GM13976 (cell line): Measurements from ENCODE around the gene CAPZB.

ENCODE experiments used
- DNase-seq: peaks from one replicate; pipeline ENCODE4 v3.0.0; 2012; ENCODE audit warnings: low spot score
- CTCF ChIP-seq: IDR thresholded peaks from 2 replicates; pipeline ENCODE4 v1.5.1; 2012; ENCODE audit warnings: borderline replicate concordance, mild to moderate bottlenecking; ENCODE audit not compliant: insufficient read depth; ENCODE audit errors: extremely low read depth, missing control alignments, control extremely low read depth
- in situ Hi-C: fragments of 300-500 bp; cut with MboI; formaldehyde crosslinking; loops from one replicate; pipeline ENCODE4 v1.12.0; 2022; ENCODE audit warnings: low sequenced_read_pairs, mixed read lengths, inconsistent platforms; ENCODE audit not compliant: unreplicated experiment

The CAPZB gene

DNA sequence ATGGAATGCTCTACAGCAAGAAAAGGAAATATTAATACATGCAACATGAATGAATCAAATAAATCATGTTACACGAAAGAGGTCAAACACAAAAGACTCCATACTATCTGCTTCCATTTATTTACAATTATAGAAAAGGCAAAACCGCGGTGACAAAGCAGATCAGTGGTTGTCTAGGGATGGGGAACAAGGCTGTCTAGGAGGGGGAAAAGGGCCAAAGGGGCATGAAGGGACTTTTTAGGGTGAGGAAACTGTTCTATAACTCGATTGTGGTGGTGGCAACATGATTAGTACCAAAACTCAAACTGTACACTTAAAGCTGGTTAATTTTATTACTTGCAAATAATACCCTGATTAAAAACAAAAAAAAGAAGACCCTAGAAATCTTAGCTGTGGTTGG is 20.6 kb downstream of the CAPZB start:
- in situ Hi-C loops = no loop called here
- DNase-seq = no peak
- no peak for TF ChIP-seq CTCF

GRCh38 chr1:19463504-19463803 is 21.9 kb downstream of the CAPZB start:
- TF ChIP-seq CTCF = no peak
- in situ Hi-C loops = no loop called here
- DNase-seq = no peak

DNA sequence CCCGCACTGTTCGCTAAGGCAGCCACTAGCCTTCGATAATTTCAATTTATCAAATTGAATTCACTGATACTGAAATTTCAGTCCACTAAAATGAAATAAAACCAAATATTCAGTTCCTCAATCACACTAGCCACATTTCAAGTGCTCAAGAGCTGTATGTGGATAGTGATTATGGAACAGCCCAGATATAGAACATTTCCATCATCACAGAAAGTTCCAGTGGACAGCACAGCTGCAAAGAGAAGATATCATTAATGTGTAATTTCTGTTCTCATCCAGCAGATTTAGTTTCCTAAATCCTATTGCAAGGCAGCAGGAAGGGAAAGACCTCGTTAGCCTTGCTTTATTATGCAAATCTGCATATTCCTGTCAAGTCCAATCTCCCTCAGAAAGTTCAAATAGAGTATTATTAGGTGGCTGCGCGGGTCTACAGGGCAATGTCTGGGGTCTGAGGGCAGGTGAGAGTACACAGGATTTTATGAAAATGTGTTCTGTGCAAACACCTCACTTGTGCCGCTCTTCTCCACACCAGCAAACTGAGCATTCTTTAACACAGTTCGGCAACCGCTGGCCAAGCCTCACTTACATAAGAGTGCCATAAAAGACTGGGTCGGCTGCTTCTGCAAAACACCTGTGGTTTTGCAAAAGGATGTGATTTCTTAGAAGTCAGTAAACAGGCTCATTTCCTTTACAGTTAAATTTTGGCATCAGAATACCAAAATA is 22.4 kb downstream of the CAPZB start:
- peak; percentile 55 for DNase-seq
- in situ Hi-C loops = no loop called here
- TF ChIP-seq CTCF = no peak

- no peak for DNase-seq
- no peak for TF ChIP-seq CTCF
- in situ Hi-C loops = no loop called here
Observed at GRCh38 chr1:19461220-19461554, 24.2 kb downstream of the CAPZB start.

DNA sequence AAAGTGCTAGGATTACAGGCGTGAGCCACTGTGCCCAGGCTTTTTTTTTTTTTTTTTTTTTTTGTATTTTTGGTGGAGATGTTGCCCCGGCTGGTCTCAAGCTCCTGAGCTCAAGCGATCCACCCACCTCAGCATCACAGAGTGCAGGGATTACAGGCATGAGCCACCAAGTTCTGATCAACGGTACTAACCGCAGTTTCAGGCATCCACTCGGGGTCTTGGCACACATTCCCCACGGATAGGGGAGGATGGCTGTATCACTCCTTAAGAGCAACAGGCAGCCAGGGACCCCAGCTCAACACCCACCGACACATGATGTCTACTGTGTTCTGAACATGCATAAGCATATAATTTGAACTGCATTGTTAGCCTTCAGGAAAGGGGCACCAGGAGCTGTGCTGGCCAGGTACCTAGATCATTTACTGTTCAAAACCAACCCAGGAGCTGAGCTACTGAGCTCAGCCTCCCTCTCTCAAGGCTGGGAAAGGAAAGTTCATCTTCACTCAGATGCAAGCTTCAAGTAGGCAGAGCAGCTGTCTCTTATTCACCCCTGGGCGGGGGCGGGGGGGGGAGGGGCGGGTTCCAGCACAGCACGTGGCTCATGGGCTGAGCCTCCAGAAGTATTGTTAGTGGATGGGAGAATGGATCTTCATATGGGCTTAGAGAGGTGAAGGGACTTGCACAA is 24.7 kb downstream of the CAPZB start:
- no peak for TF ChIP-seq CTCF
- in situ Hi-C loops = no loop called here
- DNase-seq = no peak

GRCh38 chr1:19458815-19459417 is 26.4 kb downstream of the CAPZB start:
- DNase-seq = no peak
- no peak for TF ChIP-seq CTCF
- in situ Hi-C loops = no loop called here
